ENCODE measurements around the gene TSHZ2. TPM values are rescaled to one million over a fixed set of nuclear protein-coding genes. Genes with fewer than 3 reads are reported as not detected.

Gene TSHZ2
- total and polyA plus RNA-seq, 11 donors: 1.8 to 12.1 (median 3.7) TPM

DNA sequence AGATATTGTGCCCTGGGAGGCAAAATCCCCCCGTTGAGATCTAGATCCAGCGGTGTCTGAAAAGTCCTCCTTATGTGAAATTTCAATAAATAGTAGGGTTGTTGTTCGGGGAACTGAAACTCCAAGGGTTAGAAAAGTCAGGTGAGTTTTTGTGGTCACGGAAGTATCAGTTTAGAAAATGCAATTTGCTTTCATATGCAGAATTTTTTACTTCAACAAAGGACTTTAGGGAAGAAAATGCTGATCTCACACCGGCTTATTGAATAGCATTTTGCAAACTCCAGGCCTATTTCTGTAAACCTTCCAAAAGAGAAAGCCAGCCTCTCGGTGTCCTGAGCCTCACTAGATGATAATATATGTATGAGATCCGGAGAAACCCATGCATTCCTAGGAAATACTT, 254.7 kb downstream of the TSHZ2 start:
- H3K36me3 ChIP-seq: no peaks in the 10 kb centered on the region
- intact Hi-C loops (cut with DNase I): loop anchor here in 1 of 10 donors (10.0 kb wide), 1 partner anchor 318 kb away; no protein-coding TSS in a partner anchor
- H3K9me3 ChIP-seq: no peaks in the 10 kb centered on the region
- DNase-seq (no peak), ATAC-seq (no peak)
- no peak overlapping the region for H3K27ac ChIP-seq
- 77 to 86% (median 84%) methylated on average over 7 of the region's 7 CpGs for WGBS, 4 donors
- no peaks in the 10 kb centered on the region for H3K4me1 ChIP-seq
- no peak overlapping the region for H3K4me3 ChIP-seq
- TF ChIP-seq, protein P1, sequence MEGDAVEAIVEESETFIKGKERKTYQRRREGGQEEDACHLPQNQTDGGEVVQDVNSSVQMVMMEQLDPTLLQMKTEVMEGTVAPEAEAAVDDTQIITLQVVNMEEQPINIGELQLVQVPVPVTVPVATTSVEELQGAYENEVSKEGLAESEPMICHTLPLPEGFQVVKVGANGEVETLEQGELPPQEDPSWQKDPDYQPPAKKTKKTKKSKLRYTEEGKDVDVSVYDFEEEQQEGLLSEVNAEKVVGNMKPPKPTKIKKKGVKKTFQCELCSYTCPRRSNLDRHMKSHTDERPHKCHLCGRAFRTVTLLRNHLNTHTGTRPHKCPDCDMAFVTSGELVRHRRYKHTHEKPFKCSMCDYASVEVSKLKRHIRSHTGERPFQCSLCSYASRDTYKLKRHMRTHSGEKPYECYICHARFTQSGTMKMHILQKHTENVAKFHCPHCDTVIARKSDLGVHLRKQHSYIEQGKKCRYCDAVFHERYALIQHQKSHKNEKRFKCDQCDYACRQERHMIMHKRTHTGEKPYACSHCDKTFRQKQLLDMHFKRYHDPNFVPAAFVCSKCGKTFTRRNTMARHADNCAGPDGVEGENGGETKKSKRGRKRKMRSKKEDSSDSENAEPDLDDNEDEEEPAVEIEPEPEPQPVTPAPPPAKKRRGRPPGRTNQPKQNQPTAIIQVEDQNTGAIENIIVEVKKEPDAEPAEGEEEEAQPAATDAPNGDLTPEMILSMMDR (IDR thresholded peaks at IDR 0.05): no peak
- no peak for TF ChIP-seq POLR2A (IDR thresholded peaks at IDR 0.05)
- peaks cover 0 to 4% (median 0%) of the 10 kb centered on the region in 9 donors for H3K27me3 ChIP-seq

DNA sequence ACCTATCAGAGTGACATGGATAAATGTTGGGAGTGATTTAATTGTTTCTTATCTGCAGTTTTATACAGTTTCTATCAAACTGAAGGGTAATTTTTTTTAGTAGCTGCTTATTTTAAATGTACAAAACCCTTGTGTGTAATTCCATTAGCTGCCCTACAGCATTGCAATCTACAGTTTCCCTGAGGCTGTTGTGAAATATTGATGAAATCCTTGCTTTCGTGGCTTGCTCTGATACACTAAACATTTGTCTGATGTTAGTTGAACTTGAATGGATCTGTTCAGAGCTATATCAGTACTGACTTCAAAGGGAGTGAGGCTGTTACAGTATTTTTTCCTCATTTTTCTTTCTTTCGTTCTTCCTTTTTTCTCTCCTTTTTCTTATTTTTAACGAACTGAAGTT, 255.4 kb downstream of the TSHZ2 start:
- no peaks in the 10 kb centered on the region for H3K4me1 ChIP-seq
- no peak overlapping the region for H3K4me3 ChIP-seq
- intact Hi-C loops (cut with DNase I): loop anchor here in 1 of 10 donors (10.0 kb wide), 1 partner anchor 317 kb away; no protein-coding TSS in a partner anchor
- H3K9me3 ChIP-seq: no peaks in the 10 kb centered on the region
- no peak for ATAC-seq
- DNase-seq: no peak
- TF ChIP-seq POLR2A (IDR thresholded peaks at IDR 0.05): no peak
- TF ChIP-seq, protein P1 (IDR thresholded peaks at IDR 0.05): no peak
- H3K27ac ChIP-seq: no peak overlapping the region
- 88 to 93% (median 90%) methylated on average over 3 of the region's 3 CpGs for WGBS, 4 donors
- peaks cover 0 to 4% (median 0%) of the 10 kb centered on the region in 9 donors for H3K27me3 ChIP-seq
- H3K36me3 ChIP-seq: no peaks in the 10 kb centered on the region

DNA sequence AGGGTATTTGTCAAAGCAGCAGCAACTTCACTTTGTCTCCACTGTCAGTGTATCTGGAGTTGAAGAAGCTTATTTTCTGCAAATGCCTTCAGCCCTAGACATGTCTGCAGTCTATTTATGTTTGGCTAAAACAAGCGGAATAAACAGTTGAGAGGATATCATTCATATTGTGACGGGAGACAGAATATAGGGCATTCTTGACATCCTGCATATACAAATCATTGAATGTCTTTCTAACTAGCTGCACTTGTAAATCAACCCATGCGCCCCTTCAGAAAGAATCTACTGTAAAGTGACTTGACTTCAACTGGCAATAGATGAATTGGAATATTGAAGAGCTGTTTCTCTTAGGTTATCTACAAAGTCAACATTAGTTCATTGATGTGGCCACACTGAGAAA, 258.9 kb downstream of the TSHZ2 start:
- no peak for ATAC-seq

DNA sequence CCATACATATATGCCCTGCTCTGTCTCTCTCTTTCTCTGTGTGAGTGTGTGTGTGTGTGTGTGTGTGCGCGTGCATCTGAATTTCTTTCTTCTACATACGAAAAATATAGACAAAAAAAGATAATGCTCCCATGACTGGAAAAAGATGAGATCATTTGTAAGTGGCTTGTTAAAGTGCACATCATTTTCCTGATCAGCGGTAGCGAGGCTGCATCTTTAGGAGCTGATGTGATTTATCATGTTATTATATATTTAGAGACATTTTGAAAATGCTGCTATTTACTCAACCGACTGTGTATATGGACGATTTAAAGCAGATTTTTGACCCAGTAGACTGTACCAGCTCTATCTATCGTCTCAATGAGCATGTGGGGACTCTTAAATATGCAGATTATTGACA, 265.3 kb downstream of the TSHZ2 start:
- no peak overlapping the region for H3K4me3 ChIP-seq
- H3K9me3 ChIP-seq: peaks cover 0 to 6% (median 0%) of the 10 kb centered on the region in 12 donors
- H3K27me3 ChIP-seq: peaks cover 0 to 3% (median 0%) of the 10 kb centered on the region in 9 donors
- TF ChIP-seq, protein P1 (IDR thresholded peaks at IDR 0.05): no peak
- no peak for TF ChIP-seq POLR2A (IDR thresholded peaks at IDR 0.05)
- H3K27ac ChIP-seq: no peak overlapping the region
- DNase-seq (no peak), ATAC-seq (no peak)
- H3K36me3 ChIP-seq: no peaks in the 10 kb centered on the region
- whole genome bisulfite sequencing, 4 donors: 91 to 93% (median 92%) methylated on average over 8 of the region's 8 CpGs
- H3K4me1 ChIP-seq: no peaks in the 10 kb centered on the region
- intact Hi-C loops (cut with DNase I): no loop called here

More for the DNA sequence above, 258.9 kb downstream of the TSHZ2 start:
- no peak for DNase-seq
- Histone ChIP-seq H3K4me3 (no peak overlapping the region), H3K27me3 (peaks cover 0 to 3% (median 0%) of the 10 kb centered on the region in 9 donors), H3K36me3 (no peaks in the 10 kb centered on the region), H3K9me3 (no peaks in the 10 kb centered on the region), H3K27ac (no peak overlapping the region), H3K4me1 (no peaks in the 10 kb centered on the region)
- TF ChIP-seq POLR2A (IDR thresholded peaks at IDR 0.05): no peak
- TF ChIP-seq, protein P1 (IDR thresholded peaks at IDR 0.05): no peak
- intact Hi-C loops (cut with DNase I): no loop called here
- 86 to 95% (median 94%) methylated on average over 3 of the region's 3 CpGs for WGBS, 4 donors

Data from heart left ventricle (tissue), 16 donors.